NCI-H446 treated with DMSO at 0.1 percent for 48 hours (cell line): ENCODE results near the gene MYMX.
A peak's percentile ranks its signal among the peaks of the same experiment; 100 is the strongest.

ENCODE experiments used
- DNase-seq: peaks from one replicate; lab custom pipeline; 2025; lab: John Stamatoyannopoulos, UW

MYMX gene

GRCh38 chr6:44250718-44251123, 34.0 kb downstream of the MYMX start:
- DNase-seq = no peak

DNA sequence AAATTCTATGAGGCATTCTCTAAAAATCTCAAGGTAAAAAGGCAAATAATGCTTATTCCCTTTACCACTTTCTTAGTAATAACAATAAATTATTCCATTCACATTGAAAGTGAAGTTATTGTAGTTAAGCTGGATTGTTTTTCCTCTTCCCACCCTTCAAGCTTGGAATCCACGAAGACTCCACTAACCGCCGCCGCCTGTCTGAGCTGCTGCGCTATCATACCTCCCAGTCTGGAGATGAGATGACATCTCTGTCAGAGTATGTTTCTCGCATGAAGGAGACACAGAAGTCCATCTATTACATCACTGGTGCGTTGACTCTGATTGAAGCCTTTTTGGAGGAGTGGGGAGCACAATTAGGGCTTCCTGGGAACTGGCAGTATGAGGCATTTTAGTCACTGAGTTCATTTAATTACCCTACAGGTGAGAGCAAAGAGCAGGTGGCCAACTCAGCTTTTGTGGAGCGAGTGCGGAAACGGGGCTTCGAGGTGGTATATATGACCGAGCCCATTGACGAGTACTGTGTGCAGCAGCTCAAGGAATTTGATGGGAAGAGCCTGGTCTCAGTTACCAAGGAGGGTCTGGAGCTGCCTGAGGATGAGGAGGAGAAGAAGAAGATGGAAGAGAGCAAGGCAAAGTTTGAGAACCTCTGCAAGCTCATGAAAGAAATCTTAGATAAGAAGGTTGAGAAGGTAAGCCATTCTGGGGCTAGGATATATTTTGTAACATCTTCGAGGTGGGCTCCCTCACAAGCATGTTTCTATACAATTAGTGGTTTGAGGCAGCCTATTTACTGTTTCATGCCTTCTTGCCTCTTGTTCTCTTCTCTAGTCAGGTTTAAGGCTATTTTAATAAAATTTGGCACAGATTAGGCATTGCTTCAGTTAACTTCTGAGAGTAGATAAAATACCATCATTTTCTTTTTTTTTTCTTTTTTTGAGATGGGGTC, 35.1 kb downstream of the MYMX start:
- DNase-seq = no peak

DNA sequence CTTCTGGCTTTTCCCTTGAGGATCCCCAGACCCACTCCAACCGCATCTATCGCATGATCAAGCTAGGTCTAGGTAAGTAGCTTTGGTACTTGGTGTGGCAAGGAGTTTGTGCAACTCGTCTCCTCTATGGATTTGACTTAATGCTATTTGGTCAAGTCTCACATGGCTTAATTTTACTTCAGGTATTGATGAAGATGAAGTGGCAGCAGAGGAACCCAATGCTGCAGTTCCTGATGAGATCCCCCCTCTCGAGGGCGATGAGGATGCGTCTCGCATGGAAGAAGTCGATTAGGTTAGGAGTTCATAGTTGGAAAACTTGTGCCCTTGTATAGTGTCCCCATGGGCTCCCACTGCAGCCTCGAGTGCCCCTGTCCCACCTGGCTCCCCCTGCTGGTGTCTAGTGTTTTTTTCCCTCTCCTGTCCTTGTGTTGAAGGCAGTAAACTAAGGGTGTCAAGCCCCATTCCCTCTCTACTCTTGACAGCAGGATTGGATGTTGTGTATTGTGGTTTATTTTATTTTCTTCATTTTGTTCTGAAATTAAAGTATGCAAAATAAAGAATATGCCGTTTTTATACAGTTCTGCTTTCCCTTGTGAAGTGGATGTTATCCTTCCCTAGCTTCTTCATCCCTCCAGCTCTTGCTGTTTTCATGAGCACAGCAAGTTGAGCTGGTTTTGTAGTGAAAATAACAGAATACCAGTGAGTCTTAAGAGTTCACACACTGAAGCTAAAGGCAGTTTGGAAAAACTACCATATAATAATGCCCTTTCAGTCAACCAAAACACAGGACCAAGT, 36.8 kb downstream of the MYMX start:
- DNase-seq = no peak

- DNase-seq = no peak
Measured at GRCh38 chr6:44254191-44255104, 37.7 kb downstream of the MYMX start.

- no peak for DNase-seq
Measured at GRCh38 chr6:44255105-44255808, 38.5 kb downstream of the MYMX start.

DNA sequence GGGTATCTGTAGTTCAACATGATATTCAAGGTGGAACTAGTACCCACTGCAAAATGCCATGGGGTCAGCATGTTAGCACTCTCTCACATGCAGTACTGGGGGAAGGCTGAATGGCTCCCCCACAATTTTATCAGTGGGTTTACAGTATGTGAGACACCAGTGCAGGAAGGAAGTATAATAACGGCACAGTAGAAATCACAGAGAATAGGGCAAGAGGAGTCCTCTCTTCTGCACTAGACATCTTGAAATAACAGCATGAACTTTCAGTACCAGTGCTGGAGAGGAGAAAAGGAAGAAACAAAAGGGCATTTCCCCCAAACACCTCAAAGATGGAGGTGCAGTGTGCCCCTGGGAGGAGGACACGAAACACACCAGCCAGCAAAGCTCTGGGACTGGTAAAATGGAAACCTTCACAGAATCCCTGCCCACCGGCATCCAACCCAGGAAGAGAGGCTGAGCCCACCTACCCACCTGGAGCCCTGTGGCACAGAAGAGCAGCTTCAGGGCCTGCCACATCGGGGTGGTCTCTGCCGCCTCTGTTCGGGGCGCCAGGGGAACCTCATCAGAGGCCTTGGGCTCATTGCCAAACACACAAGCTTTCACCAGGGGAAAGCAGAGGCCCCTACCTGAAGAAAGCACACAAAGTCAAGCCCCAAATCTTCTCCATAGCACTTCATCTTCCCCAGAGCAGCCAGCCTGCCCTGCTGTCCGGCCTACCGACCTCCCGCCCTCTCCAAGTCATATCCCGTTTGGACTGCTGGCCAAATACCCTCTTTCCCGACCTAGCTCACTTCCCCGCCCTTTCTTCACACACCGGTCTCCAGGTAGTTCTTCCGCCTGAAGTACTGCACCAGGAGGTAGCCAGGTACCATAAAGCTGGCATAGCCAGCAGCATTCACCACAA, 39.4 kb downstream of the MYMX start:
- no peak for DNase-seq

- DNase-seq = no peak
Measured at GRCh38 chr6:44256775-44257024, 40.0 kb downstream of the MYMX start.

DNA sequence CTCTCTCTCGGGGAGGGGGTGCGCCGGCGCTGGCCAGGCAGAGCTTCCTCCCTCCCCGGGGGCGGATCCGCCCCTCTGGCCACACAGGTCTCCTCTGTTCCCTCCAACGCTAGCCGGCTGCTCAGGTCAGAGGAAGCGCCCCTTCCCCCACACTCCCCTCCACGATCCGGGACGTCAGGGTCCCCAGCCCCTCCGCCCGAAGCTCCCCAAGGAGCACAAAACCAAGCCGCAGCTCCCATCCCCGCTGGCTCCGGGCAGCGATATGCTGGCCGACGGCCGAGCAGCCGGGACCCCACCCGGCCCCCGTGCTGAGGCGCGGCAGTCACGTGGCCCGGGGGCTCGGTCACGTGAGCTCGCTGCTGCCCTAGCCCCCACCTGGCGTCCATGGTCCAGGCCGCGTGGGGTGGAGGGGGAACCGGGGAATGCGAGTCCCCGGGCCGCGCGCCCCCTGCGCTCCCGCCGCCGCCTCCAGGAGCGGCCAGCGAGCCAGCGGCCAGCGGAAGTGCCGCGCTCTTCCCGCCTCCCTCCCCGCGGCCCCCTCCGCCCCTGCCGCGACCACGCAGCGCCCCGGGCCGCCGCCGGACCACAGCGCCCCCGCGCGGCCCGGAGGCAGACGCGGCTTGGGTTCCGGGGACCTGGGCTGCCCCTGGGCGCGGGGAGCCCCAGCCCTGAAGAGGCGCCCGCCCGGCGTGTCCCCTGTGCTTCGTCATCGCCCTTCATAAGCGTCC, 40.5 kb downstream of the MYMX start, which contains the start of gene SLC35B2:
SLC35B2 (minus strand) TSS at position 504 of the 728 bp plus-strand sequence; CDS start at position 386, 118 bp downstream.
- peak; percentile 31 for DNase-seq

- no peak for DNase-seq
Measured at GRCh38 chr6:44257753-44258324, 41.1 kb downstream of the MYMX start.

DNA sequence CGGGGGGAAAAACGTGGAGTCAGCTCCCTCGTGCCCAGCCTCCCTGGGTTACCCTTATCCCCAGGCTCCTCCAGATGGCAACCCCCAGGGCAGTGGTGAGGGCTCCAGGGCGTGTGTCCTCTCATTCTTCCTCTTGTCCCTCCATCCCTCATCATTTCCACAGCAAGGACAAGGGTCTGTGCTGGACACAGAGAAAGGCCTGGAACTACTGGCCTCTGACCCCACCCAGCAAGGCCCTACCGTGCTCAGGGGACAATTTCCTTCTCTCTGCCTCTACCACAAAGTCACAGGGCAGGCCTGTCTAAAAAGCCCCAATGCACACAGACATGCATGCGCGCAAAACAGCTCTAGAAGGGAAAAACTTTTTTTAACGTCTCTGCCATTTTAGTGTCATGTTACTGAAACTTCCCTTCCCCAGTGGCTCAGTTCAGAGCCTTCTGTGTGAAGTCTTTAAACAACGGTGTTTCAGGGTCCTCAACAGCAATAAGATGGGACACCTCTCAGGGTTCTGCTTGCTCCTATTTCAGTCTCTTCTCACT, 41.7 kb downstream of the MYMX start:
- no peak for DNase-seq

GRCh38 chr6:44258921-44259320, 42.2 kb downstream of the MYMX start:
- DNase-seq = no peak

GRCh38 chr6:44260011-44260410, 43.3 kb downstream of the MYMX start:
- DNase-seq = no peak

DNA sequence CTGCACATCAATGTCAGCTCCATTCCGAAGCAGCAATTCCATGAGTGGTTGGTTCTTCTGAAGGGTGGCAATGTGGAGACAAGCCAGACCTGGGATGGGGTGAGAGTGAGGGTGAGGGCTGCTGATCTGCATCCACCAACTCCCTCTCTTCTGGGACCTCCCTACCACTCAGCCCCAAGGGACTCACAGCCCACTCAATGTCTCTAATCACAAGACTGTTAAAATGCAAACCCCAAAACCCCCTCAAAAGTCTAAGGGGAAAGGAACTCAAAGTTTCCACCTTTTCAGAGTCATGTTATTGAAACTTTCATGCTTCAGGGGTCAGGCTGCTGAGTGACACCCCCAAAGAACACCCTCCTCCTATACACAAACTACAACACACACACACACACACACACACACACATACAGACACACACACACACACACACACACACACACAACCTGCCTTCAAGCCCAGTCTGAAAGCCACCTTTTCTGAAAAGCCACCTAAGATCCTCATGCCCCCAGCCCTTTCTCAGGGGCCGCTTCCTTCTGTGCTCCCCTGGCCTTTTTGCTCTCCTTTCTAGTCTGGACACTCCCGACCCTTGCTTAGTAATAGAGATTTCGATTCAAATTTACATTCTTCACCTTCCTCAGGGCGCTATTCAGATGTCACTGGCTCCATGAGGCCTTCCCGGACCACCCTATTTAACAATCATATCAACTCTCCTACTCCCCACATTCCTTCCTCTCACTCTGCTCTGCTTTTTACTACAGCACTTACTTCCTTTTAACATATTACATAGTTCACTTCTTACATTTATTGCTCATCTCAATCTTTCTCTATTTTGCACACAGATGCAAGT, 43.9 kb downstream of the MYMX start:
- DNase-seq = no peak

DNA sequence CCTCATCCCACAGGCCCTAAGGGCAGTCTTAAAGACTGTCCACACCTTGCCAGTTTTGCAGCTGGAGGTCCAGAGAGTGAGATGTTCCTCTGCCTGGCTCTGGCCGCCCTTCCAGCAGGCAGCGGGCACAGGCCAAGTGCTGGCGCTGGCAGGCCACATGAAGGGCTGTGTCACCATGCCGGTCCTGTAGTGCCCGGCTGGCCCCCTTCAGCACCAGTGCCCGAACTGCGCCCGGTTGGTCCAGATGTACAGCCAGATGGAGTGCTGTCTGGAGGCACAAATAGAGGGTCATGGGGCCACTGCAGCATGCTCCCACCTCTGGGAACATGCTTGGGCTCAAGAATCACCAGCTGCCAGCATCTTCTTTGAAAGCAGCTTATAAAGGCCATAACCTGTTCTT, 44.9 kb downstream of the MYMX start:
- DNase-seq = no peak

- no peak for DNase-seq
Measured at GRCh38 chr6:44262467-44263353, 46.0 kb downstream of the MYMX start.

DNA sequence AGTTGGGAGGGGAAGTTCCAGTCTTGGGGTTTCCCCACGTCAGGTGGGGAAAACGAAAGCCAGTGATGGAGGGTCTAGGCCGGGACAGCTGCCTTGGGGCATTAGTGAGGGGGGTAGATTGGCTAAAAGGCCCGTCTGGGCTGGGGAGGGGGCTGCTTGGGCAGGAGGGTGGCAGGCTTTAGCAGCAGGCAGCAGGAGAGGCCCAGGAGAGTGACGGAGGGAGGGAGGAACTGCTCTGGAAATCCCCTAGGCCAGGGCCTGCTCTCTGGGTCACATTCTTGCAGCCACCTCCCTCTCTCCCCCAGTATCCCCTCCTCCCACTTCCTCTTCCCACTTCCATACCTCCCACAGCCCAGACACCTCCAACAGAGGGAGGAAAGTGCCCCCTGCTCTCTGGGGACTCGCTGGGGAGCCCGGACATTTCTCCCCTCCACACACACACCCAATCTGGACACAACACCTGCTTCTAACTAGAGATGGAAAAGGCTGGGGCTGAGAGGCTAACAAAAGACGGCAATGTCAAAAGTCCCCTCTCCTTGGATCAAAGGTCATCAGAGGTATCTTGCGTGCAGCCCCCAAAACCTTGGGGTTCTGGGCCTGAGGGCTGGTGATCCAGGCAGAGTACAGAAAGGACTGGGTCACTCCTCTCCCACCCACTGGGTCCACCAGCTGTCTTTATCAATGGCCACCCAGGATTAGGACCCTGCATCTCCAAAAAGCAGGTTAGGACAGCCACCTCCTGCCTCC, 46.8 kb downstream of the MYMX start:
- DNase-seq = no peak
